ENCODE measurements around the gene CIRBP. TPM values are rescaled to one million over a fixed set of nuclear protein-coding genes. Genes with fewer than 3 reads are reported as not detected.

Gene CIRBP
- total and polyA plus RNA-seq, 2 of the 13 experiments (the other 11 are each of a cell fraction or from before 2014, with no cell fraction given): 133 to 140 TPM

- TF ChIP-seq FUBP1 (CRISPR knock-in tag; IDR thresholded peaks at IDR 0.05; ENCODE audit: borderline replicate concordance): peak; percentile 80; the same call in 1 of the 2 replicates
- TF ChIP-seq THYN1 (CRISPR knock-in tag; IDR thresholded peaks at IDR 0.05; ENCODE audit: borderline replicate concordance, low read depth): no peak
- no peak for TF ChIP-seq FOXO4 (CRISPR knock-in tag; conservative IDR thresholded peaks at IDR 0.05)
- TF ChIP-seq HOXA5 (CRISPR knock-in tag; IDR thresholded peaks at IDR 0.05): no peak
- no peak for TF ChIP-seq ZNF260 (CRISPR knock-in tag; IDR thresholded peaks at IDR 0.05; ENCODE audit: borderline replicate concordance, low read depth)
- peak; percentile 73 for TF ChIP-seq MXD1 (CRISPR knock-in tag; IDR thresholded peaks at IDR 0.05)
- TF ChIP-seq MLX (CRISPR knock-in tag; IDR thresholded peaks at IDR 0.05): 0 out of 2 replicates have a peak, but pooled peaks have one; percentile 11
- TF ChIP-seq SP2 (CRISPR knock-in tag; IDR thresholded peaks at IDR 0.05): peak; percentile 80
- peak; percentile 100 for TF ChIP-seq AKAP8 (CRISPR knock-in tag; IDR thresholded peaks at IDR 0.05)
- no peak for TF ChIP-seq TOE1 (CRISPR knock-in tag; IDR thresholded peaks at IDR 0.05)
- peak; percentile 53; the same call in 1 of the 2 replicates for TF ChIP-seq ZNF354B (CRISPR knock-in tag; IDR thresholded peaks at IDR 0.05)
- TF ChIP-seq ZNF576 (CRISPR knock-in tag; IDR thresholded peaks at IDR 0.05): no peak
- TF ChIP-seq HBP1 (CRISPR knock-in tag; IDR thresholded peaks at IDR 0.05; ENCODE audit: low read depth): no peak
- no peak; the same call in none of the 2 replicates for TF ChIP-seq RFX5 (IDR thresholded peaks at IDR 0.05; ENCODE audit: low read depth, low read length)
- TF ChIP-seq NCOA5 (CRISPR knock-in tag; IDR thresholded peaks at IDR 0.05): no peak
- peak; percentile 89; the same call in 1 of the 2 replicates for TF ChIP-seq ZFY (CRISPR knock-in tag; IDR thresholded peaks at IDR 0.05)
- no peak for TF ChIP-seq ZNF296 (CRISPR knock-in tag; conservative IDR thresholded peaks at IDR 0.05)
- peak; percentile 69 for TF ChIP-seq CREM (IDR thresholded peaks at IDR 0.05)
- TF ChIP-seq CREM (CRISPR knock-in tag; IDR thresholded peaks at IDR 0.05): no peak
- TF ChIP-seq ZBED4 (CRISPR knock-in tag; IDR thresholded peaks at IDR 0.05; ENCODE audit: borderline replicate concordance): no peak
Measured at GRCh38 chr19:1275260-1275975, 6.3 kb downstream of the CIRBP start, which contains the start of gene FAM174C (continued).

All from HepG2 (cell line).